Gastrocnemius medialis (tissue), 4 donors: ENCODE data around the gene FADS3.

Experiments
- POLR2A ChIP-seq, 2 donors: fragments of 450-650 bp; IDR thresholded peaks; one replicate each; pipeline ENCODE4 v1.6.1; 2017; ENCODE audit warnings: antibody characterized with exemption in 2 of 2, mild to moderate bottlenecking in 2 of 2, moderate library complexity in 2 of 2
- TF ChIP-seq, protein P1 (sequence below), 5 experiments: fragments of 450-650 bp in 3 of 5; fragments of 200-600 bp in 2 of 5; sonication (generic) in 2 of 5; IDR thresholded peaks in 4 of 5; conservative IDR thresholded peaks in 1 of 5; 1 replicate in 4 of 5; 2 replicates in 1 of 5; pipeline ENCODE4 v1.5.1; 2016 to 2019; ENCODE audit warnings: antibody characterized with exemption in 5 of 5, mild to moderate bottlenecking in 3 of 5, moderate library complexity in 3 of 5

DNA sequence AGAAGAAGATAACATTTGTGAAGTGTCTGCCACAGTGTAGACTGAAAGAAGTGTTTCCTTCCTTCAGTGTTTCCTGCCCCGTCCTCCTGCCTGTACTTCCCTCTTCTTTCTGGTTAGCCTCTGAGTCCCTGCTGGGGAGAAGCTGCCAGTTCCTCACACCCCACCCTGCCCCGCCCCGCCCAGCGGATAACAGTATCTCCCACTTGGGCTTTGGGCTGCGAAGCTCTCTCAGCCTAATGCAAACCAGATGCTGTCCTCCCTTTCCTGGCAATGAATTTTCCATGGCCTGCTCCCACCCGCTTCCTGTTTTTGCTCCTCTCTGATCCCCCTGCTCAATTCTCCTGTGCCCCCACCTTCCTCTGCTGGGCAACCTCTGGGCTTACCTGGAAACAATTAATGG is 31.2 kb upstream of the FADS3 start:
- TF ChIP-seq, protein P1, sequence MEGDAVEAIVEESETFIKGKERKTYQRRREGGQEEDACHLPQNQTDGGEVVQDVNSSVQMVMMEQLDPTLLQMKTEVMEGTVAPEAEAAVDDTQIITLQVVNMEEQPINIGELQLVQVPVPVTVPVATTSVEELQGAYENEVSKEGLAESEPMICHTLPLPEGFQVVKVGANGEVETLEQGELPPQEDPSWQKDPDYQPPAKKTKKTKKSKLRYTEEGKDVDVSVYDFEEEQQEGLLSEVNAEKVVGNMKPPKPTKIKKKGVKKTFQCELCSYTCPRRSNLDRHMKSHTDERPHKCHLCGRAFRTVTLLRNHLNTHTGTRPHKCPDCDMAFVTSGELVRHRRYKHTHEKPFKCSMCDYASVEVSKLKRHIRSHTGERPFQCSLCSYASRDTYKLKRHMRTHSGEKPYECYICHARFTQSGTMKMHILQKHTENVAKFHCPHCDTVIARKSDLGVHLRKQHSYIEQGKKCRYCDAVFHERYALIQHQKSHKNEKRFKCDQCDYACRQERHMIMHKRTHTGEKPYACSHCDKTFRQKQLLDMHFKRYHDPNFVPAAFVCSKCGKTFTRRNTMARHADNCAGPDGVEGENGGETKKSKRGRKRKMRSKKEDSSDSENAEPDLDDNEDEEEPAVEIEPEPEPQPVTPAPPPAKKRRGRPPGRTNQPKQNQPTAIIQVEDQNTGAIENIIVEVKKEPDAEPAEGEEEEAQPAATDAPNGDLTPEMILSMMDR (IDR thresholded peaks at IDR 0.05 in 4 of 5, conservative IDR thresholded peaks at IDR 0.05 in 1 of 5) = no peak
- TF ChIP-seq POLR2A (IDR thresholded peaks at IDR 0.05) = no peak
